Kidney (tissue), 14 donors: ENCODE measurements around the gene TANC1. TPM values are rescaled to one million over a fixed set of nuclear protein-coding genes. Genes with fewer than 3 reads are reported as not detected.

Source experiments
- DNase-seq, 5 donors: peaks; one replicate each; pipeline ENCODE4 v3.0.0-alpha.2; 2013 to 2020
- FAIRE-seq: peaks from 2 replicates; lab custom pipeline; 2012; peaks lifted over from hg19 to GRCh38; lab: Jason Lieb, UNC
- H3K27ac ChIP-seq, 2 donors: one replicate each; pipeline ENCODE4 v1.7.0; 2013; ENCODE audit warnings: low read depth in 2 of 2, low read length in 2 of 2, inconsistent platforms in 1 of 2
- H3K27me3 ChIP-seq: one replicate; pipeline ENCODE4 v1.7.1; 2013; ENCODE audit warnings: low read length, inconsistent platforms; ENCODE audit not compliant: control insufficient read depth, insufficient read depth
- H3K36me3 ChIP-seq, 3 donors: one replicate each; pipeline versions ENCODE4 v1.7.0 to v1.7.1; 2013; ENCODE audit warnings: low read length in 3 of 3, control low read depth in 1 of 3, inconsistent platforms in 1 of 3; ENCODE audit not compliant: insufficient read depth in 3 of 3, control insufficient read depth in 2 of 3
- H3K4me1 ChIP-seq, 3 donors: one replicate each; pipeline versions ENCODE4 v1.7.0 to v1.7.1; 2013; ENCODE audit warnings: low read length in 3 of 3, inconsistent platforms in 1 of 3, low read depth in 1 of 3; ENCODE audit not compliant: control insufficient read depth in 2 of 3, insufficient read depth in 2 of 3
- H3K4me3 ChIP-seq, 3 donors: one replicate each; pipeline versions ENCODE4 v1.7.0 to v1.8.1; 2013; ENCODE audit warnings: low read length in 3 of 3, control low read depth in 1 of 3, inconsistent platforms in 1 of 3
- H3K9ac ChIP-seq, 3 donors: one replicate each; pipeline versions ENCODE4 v1.7.0 to v1.7.1; 2013; ENCODE audit warnings: low read length in 3 of 3, control low read depth in 1 of 3, inconsistent platforms in 1 of 3
- H3K9me3 ChIP-seq, 3 donors: one replicate each; pipeline versions ENCODE4 v1.7.0 to v1.7.1; 2013; ENCODE audit warnings: low read length in 3 of 3, control low read depth in 1 of 3, inconsistent platforms in 1 of 3; ENCODE audit not compliant: control insufficient read depth in 2 of 3, insufficient read depth in 1 of 3
- intact Hi-C: fragments of 100-400 bp; cut with DNase I; formaldehyde crosslinking; loops from one replicate; pipeline ENCODE4 v1.11.1; 2022
- polyA plus RNA-seq: library from polyadenylated mRNA; stranded (reverse); fragments of 350-450 nt; fragmentation: Illumina TruSeq; extraction: RNeasy Lipid Tissue Mini Kit (QIAGEN cat#74804); gene quantifications from one replicate; pipeline ENCODE4 v1.2.3, GENCODE V29; 2014; ENCODE audit warnings: low read depth, low replicate concordance; ENCODE audit not compliant: insufficient read depth
- total RNA-seq: library from RNA; stranded (reverse); fragmentation: NEBNext Ultra II Directional; extraction: Animal tissue kit (Norgen Biotek cat#: 25700); gene quantifications from one replicate; pipeline ENCODE4 v1.2.1, GENCODE V29; 2021
- TF ChIP-seq, protein P1 (sequence below): IDR thresholded peaks from 3 replicates; pipeline ENCODE4 v1.5.1; 2012; ENCODE audit warnings: mild to moderate bottlenecking, moderate library complexity, borderline replicate concordance; ENCODE audit not compliant: insufficient read depth; ENCODE audit errors: extremely low read depth
- donor health status: control.
- donor health status: control.
- donor health status: control.
- donor health status: control.
- donor health status: control.
- donor health status: DM: yes; HTN: yes; CAD: no.
- donor health status: Normal renal cell carcinoma (clear cell type).

TANC1 gene
- total and polyA plus RNA-seq, 2 donors from 2014 or later = 9.2 to 39.0 TPM

DNA sequence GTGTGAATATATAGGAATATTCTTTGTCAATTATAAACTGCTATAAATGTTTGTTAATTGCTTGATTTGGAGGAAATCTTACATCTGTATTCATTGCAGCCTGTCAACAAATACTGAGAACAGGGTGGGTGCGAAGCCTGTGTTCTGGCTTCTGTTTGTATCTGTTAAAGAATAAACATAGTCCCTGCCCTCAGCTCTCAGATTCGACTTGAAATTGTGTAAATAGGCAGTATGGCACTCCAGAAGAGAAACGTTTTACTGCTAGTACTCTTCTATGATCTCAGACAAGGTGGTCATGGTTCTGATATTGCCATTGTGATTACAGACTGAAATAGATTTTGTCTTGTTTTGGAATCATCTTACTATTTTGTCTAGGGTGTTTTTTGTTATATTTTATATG, 92.1 kb downstream of the TANC1 start:
- Histone ChIP-seq H3K36me3 (no peaks in the 10 kb centered on the region), H3K27me3 (no peaks in the 10 kb centered on the region), H3K4me3 (no peak overlapping the region), H3K4me1 (peaks cover 7 to 13% (median 11%) of the 10 kb centered on the region in 3 donors), H3K9ac (no peak overlapping the region), H3K9me3 (no peaks in the 10 kb centered on the region), H3K27ac (no peak overlapping the region)
- FAIRE-seq (no peak), DNase-seq (no peak)
- intact Hi-C loops = no loop called here
- TF ChIP-seq, protein P1, sequence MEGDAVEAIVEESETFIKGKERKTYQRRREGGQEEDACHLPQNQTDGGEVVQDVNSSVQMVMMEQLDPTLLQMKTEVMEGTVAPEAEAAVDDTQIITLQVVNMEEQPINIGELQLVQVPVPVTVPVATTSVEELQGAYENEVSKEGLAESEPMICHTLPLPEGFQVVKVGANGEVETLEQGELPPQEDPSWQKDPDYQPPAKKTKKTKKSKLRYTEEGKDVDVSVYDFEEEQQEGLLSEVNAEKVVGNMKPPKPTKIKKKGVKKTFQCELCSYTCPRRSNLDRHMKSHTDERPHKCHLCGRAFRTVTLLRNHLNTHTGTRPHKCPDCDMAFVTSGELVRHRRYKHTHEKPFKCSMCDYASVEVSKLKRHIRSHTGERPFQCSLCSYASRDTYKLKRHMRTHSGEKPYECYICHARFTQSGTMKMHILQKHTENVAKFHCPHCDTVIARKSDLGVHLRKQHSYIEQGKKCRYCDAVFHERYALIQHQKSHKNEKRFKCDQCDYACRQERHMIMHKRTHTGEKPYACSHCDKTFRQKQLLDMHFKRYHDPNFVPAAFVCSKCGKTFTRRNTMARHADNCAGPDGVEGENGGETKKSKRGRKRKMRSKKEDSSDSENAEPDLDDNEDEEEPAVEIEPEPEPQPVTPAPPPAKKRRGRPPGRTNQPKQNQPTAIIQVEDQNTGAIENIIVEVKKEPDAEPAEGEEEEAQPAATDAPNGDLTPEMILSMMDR = no peak

DNA sequence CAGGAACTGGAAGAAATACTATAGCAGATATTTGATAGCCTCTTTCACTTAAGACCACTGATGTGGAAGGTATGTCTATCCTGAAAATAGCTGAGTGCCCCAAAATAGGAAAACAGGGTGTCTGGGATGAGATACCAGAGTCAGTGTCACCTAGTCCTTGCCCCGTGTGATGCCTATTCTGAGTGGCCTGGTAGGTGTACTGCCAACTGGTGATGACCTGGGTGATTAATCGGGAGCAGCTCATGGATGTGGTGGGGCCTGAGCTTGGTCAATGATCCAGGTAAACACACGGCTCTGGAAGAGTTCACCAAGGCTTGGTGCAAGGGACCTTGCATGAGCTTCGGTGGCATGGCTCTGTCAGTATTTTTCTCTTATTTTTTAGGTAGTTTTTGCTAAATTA, 95.2 kb downstream of the TANC1 start:
- Histone ChIP-seq H3K27me3 (no peaks in the 10 kb centered on the region), H3K27ac (no peak overlapping the region), H3K9me3 (no peaks in the 10 kb centered on the region), H3K4me3 (no peak overlapping the region), H3K36me3 (no peaks in the 10 kb centered on the region), H3K4me1 (peaks cover 7 to 17% (median 9%) of the 10 kb centered on the region in 3 donors), H3K9ac (no peak overlapping the region)
- TF ChIP-seq, protein P1 = no peak
- DNase-seq (no peak), FAIRE-seq (no peak)
- intact Hi-C loops = no loop called here

DNA sequence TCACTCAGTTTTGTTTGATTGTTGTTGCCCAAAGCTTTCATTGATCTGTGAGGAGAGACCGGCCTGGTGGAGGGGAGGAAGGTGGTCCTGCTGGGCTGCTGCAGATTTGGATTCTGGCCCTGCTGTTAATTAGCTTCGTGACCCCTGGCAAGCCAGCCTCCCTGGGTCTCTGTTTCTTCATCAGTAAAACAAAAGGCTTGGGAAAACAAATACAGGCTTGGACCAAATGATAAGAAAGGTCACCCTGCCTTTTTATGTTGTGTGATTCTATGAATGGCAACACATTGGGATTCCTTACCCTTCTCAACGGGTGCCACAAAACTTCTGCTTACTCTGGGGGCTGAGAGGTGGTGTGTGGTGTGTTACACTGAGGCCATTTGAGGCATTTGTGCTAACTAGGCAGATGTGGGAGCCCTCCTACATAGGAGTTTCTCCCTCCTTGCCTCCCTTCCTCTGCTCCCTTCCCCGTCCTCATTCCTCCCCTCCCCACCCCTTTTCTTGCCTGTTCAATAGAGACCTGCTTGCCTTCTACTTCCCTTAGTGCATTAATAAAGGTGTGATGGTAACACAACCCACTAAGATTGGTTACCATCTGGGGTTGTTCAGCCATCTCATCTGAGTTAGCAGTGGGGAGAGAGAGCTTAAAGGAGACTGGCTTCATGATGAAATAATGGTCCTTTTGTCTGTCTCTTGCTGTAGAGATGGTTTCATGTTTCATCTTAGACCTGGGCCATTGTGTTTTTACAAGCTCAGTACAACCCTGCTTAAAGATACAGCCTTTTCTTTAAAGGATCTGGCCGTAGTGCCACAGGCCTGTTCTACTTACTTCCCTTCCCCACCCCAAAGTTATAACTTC, 96.2 kb downstream of the TANC1 start:
- TF ChIP-seq, protein P1 = no peak
- DNase-seq = peak in 2 of 5 donors; percentile 58 to 61
- Histone ChIP-seq H3K9ac (no peak overlapping the region), H3K4me3 (no peak overlapping the region), H3K4me1 (peaks cover 7 to 20% (median 9%) of the 10 kb centered on the region in 3 donors), H3K36me3 (no peaks in the 10 kb centered on the region), H3K27ac (no peak overlapping the region), H3K27me3 (no peaks in the 10 kb centered on the region), H3K9me3 (no peaks in the 10 kb centered on the region)
- no peak for FAIRE-seq
- intact Hi-C loops = no loop called here
